Muscle of arm (tissue), 12 donors: Measurements from ENCODE around the gene EIF4A2. TPM values are rescaled to one million over a fixed set of nuclear protein-coding genes. Genes with fewer than 3 reads are reported as not detected.
"Not testable (repeated sequence)": the region's sequence is repeated elsewhere in the genome, so short reads cannot be mapped to it uniquely, and the experiment has no call there.

Source experiments
- DNase-seq: peaks from one replicate; pipeline ENCODE4 v3.0.0-alpha.2; 2013
- polyA plus RNA-seq, 12 donors: library from polyadenylated mRNA; unstranded; fragments of 120-200 nt; gene quantifications; one replicate each; pipeline ENCODE4 v1.2.1, GENCODE V29; 2013; ENCODE audit not compliant: insufficient read length in 12 of 12

EIF4A2 gene
- polyA plus RNA-seq, 12 donors = 447 to 655 (median 578) TPM; not detected in 1

DNA sequence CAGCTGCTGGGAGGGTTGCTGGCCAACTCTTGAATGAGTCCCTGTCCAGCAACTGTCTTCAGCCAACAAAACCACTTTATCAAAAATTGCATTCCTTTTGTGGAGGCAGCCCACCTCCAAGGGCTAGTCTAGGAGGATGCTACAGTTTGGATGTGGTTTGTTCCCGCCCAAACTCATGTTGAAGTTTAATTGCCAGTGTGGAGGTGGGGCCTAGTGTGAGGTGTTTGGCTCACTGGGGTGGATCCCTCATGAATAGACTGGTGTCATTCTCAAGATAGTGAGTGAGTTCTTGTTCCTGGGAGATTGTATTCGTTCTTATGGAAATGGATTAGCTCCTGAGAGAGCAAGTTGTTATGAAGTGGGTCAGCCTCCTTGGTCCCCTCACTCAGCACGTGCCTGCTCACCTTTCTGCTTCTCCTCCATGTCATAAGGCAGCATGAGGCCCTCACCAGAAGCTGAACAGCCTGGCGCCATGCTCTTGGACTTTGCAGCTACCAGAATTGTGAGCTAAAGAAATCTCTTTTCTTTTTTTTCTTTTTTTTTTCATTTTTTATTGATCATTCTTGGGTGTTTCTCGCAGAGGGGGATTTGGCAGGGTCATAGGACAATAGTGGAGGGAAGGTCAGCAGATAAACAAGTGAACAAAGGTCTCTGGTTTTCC, 27.1 kb downstream of the EIF4A2 start:
- DNase-seq = no peak

DNA sequence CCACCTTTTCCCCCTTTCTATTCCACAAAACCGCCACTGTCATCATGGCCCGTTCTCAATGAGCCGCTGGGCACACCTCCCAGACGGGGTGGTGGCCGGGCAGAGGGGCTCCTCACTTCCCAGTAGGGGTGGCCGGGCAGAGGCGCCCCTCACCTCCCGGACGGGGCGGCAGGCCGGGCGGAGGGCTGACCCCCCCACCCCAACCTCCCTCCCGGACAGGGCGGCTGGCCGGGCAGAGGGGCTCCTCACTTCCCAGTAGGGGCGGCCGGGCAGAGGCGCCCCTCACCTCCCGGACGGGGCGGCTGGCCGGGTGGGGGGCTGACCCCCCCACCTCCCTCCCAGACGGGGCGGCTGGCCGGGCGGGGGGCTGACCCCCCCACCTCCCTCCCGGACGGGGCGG, 27.9 kb downstream of the EIF4A2 start:
- DNase-seq = not testable (repeated sequence)

DNA sequence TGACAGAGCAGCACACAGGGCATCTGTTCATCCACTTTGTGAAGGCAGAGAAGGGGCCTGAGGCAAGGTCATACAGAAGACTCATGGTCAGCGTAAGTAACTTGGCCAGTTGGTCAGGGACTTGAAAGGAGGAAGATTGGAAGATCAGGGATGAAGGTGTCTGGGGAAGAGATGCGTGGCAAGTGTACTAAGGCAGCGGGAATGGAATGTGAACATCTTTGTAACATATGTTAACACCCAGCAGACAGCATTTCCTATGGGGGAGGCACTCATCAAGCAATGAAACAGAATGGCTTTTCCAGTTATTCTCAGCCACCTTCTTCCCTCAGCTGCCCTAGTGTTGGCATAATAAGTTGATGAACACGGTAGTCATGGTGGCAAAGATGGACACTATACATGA, 30.7 kb downstream of the EIF4A2 start:
- no peak for DNase-seq

DNA sequence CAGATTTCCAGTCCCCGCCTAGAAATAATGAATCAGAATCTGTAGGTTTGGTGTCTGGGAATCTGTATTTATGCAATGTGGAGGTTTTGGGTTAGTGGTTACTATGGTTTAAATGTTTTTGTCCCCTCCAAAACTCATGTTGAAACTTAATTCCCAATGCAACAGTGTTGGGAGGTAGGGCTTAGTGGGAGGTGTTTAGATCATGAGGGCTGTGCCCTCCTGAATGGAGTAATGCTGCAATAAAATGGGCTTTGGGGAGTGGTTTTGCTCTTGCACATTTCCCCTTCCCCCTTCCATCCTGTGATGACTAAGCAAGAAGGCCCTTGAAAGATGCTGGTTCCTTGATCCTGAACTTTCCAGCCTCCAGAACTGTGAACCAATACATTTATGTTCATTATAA, 32.1 kb downstream of the EIF4A2 start:
- no peak for DNase-seq

DNA sequence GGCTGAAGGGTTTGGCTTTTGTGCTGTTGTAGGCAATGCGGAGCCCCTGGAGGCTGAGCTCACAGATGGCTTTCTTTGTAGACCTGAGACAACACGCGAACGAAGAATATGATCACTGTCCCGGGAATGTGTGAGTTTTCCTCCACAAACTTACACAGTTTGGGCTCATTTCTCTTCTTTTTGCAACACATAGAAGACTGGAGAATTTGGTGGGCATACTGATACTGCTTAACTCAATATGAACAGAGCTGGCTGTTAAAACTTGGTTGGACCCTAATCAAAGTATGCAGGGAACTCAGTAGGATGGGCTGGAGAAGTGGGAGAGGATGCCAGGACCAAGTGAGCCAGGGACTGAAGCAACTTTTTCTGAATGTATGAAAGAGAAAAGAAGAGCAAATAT, 35.1 kb downstream of the EIF4A2 start:
- no peak for DNase-seq

DNA sequence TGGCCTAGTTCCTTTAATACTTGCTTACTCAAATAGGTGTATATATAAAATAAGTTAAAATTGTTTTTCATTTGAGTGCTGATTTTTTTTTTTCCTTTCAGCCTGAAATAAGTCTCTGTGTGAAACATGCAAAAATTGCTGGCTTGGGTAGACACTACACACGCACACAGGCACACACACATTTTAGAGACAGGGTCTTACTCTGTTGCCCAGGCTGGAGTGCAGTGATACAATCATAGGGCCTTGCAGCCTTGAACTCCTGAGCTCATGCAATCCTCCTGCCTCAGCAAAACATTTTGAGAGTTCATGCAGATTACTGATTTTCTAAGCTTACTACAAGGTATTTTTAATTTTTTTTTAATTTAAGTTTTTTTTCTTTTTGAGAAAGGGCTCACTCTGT, 35.6 kb downstream of the EIF4A2 start:
- DNase-seq = no peak

DNA sequence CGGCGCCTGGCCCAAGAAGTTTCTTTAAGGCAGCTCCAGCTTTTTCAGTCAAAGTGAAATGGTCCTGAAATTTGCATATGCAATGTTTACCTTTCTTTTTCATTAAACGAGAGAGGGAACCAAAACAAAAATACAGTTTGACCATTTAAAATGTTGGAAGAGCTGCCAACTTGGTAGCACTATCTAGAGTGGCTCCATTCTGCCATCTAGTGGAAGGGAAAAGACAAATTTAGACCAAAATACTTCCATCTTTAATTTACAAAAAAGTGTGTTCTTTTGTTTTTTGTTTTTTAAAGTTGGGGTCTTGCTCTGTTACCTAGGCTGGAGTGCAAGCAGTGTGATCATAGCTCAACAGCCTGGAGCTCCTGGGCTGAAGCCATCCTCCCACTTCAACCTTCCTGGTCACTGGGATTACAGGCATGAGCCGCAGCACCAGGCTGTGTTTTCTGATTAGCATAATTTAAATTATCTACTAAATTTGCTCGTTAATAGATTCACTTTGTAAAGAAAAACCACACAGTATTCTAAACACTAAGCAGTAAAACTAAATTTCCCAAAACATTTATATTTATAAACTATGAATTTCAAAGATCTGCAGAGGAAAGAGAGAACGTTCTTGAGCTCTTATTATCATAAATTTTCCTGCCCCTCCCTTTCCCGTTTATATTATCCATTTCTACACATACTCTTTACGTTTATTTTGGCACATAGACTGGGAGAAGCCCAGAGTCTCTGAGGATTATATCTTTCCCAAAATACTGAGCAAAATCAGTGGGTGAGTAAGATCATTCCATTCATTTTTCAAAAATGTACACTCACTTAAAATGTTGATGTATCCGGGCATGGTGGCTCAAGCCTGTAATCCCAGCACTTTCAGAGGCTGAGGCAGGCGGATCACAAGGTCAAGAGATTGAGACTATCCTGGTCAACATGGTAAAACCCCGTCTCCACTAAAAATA, 38.3 kb downstream of the EIF4A2 start:
- DNase-seq = peak; percentile 29

DNA sequence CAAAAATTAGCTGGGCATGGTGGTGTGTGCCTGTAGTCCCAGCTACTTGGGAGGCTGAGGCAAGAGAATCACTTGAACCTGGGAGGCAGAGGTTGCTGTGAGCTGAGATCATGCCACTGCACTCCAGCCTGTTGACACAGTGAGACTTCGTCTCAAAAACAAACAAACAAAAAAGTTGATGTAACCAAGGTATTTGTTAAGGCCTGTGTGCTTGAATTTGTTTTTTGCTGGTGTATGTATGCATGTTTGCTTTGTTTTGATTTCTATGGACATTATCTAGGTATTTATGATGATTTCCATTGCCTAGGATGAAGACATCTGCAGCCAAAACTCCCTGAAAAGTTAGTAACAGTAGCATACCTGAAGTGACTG, 39.0 kb downstream of the EIF4A2 start:
- not testable (repeated sequence) for DNase-seq

DNA sequence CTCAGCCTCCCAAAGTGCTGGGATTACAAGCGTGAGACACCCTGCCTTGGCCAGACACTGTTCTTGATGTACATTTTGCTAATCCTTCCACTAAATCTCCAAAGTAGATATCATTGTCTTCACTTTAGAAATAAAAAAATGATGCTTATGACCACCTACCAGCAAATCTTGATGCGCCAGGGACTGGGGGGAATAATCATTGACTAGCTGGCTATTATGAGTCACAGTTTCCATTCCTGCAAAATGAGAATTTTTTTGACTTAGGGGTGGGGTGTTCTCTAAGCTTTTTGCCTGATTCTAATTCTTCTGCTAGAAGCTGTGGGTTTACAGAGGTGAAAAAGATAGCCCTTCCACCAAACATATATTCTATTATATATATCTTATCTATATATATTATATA, 40.0 kb downstream of the EIF4A2 start:
- no peak for DNase-seq

DNA sequence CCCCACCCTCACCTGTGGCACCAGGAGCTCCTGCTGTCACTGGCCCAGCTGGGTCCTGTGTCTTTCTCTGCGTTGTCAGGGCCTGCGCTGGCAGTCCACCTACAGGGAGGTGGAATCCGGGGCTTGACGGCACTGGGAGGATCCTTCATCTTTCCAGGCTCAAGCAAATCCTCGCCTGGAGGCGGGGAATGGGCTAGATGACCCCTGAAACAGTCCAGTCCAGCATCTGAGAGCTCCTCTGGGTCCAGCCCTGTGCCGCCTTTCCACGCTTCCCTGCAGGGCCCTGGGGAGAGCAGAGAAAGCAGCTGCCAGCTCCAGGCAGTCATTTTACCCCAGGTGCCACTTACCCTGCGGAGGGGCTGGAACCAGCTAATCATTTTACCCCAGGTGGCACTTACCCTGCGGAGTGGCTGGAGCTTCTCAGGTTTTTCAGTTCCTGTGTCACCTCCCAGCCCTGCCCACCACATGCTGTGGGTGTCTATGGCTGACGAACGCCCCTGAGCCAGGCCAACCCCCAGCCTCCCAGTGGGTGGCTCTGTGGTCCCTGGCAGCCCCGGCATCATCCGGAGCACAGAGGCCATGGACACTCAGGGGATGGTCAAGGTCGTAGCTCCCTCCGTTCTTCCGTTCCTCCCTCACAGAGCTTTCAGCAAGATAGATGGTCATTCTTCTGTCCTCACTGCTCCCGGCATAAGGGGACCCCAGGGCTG, 41.2 kb downstream of the EIF4A2 start:
- DNase-seq = no peak

DNA sequence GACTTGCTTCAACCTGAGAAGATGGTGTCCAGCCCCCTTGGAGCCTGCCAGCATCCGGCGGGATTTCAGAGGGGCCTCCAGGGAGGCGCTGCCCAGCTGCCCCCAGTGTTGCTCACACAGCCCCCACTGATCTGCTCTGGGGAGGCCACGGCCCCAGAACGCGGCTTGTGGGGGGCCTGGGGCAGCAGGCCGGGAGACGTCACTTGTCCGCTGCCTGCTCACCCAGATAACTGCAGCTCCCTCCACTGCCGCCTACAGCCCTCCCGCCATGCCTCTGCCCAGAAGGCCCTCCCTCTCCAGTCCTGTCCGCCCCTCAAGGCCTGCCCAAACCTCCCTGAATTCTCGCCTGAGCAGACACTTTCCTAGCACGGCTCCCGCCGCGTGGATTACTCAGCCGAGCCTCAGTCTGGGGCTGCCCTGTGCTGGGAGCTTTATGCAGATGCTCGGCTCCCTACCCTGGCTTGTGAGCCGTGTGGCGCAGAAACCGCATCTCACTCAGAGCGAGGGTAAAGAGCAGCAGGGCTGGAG, 42.0 kb downstream of the EIF4A2 start:
- DNase-seq = no peak

DNA sequence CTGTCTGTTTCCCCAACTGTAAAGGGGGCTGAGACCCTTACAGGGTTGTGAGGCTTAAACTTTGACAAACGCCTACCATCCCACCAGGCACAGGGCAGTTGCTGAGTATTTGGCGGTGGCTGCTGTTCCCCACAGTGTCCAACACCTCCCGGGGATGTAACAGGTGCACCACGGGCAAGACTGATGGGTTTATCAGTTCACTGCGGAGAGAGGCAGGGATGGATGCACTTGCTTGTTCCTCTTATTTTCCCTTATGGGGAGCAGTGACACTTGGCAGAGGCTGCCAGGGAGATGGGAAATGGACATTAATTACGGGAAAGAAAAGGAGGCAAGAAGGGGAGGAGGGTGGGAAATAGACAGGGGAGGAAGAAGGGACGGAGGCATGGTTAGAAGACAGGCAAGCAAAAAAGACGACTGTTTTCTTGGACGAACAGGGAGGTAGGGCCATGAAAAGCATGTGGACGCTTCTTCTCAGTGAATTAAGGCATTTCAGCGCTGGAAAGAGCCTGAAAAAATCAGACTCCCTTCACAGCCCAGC, 42.6 kb downstream of the EIF4A2 start:
- no peak for DNase-seq

DNA sequence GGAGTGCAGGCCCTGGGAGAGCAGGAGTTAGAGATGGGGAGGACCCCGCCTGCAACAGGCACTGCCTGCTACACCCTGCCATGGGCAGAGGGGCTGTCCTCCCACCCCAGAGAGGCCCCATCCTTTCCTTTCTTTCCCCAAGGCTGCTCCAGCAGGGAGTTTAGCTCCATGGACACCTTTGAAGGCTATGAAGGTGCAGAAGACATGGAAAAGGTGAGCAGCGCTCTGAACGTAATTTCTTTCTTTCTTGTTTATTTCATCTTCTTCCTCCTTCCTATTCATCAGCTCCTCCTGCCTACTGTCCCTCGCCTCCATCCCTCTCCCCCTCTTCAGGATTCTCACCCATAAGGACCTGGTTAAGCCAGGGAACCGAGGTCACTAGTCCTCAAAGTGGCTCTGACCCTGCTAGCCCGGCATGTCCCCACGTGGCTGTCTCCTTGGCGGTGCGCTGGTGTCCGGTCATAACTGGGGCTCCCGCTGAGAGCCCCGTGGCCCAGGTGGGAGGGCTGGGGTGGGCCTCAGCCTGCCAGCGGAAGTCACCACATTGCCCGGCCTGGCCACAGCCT, 43.1 kb downstream of the EIF4A2 start:
- DNase-seq = no peak

DNA sequence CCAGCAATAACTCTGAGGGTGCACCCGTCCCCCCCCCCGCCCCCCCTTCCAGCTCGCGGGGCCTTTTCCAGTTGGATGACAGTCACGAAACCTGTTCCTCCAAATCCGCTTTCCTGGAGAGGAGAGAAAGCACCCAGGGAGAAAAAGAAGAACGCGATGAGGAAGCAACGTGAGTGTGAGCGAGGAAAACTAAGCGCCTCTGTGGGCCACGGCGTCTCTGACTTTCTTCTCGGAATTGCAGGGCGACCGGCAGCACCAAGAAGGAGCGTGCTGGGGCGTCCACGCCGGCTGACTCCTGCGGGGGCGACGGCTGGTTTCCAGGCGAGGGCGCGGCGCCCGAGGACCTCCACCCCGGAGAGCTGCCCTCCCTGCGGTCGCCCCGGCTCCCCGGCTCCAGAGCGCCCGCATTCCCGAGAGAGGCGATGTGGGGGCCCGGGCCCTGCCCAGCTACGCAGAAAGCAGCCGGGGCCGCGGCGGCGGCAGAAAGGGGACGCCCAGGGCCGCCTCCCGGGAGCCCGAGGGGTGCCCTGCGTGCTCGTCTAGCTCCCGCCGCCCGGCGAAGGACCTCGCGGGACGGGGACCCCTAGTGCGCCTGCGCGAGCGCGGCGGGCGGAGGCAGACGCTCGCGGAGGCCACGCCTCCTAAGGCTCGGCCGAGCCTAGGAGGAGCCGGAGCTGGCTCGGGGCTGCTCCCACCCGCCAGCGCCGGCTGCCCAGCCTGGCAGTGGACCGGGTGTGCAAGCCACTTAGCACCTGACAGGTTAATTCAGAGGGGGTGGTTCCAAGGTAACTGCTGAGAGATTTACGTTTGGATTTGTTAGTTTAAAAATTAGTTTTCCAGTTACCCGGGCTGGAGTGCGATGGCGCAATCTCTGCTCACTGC, 43.8 kb downstream of the EIF4A2 start:
- DNase-seq = peak; percentile 78

DNA sequence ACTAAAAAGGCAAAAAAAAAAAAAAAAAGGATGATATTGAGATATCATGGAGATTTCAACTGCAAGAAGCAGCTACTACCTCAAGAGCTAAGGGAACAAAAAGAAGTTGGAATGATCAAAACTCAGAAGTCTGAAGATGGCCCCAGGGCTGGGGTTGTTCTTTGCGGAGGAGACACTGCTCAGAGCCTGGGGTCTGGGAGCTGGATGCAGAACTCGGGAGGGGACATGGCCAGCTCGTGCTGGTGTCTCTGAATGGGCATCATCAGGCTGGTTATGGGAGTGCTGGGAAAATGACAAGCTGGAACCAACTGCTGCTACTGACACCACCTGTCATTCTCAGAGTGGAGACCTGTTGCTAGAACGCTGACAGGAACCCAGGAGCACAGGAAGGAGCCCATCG, 45.0 kb downstream of the EIF4A2 start:
- no peak for DNase-seq

DNA sequence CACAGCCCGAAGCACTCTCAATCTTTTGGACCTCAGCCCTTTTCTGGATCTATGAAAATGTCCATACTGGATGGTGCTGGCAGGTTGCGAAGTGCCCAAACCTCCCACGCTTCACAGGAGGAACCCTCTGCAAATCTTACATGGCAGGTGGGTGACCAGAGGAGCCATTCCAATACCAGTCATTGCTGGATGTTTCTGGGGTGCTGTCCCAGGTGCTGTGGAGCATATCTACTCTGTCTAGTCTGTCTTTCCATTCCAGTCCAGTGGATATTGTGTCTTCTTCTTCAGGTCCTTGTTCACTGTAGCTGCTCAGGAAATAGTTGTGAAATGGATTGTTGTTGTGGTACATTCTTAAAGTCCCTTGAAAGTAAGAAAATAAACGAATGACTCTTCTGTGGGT, 48.4 kb downstream of the EIF4A2 start:
- no peak for DNase-seq

DNA sequence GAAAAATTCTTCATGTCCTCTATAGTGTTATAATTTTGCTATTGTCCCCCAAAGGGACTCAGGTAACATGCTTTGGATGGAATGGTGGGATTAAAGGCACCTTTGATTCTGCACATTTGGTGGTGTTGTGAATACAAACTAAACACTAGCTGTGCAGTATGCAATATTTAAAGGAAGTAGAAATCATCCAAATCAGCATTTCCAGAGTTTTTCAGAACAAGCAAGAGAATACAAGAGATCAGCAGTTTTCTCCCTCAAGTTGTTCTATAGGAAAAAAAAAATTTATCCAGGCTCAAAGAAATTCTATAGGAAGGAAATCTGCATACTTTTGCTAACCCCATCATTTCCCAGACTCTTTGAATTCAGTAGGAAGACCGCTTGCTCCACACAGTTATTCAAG, 48.9 kb downstream of the EIF4A2 start:
- DNase-seq = no peak
